Suprapubic skin (tissue), 4 donors: ENCODE measurements around the gene CTNND2. TPM values are rescaled to one million over a fixed set of nuclear protein-coding genes. Genes with fewer than 3 reads are reported as not detected.

Experiments
- DNase-seq, 2 donors: peaks; one replicate each; pipeline ENCODE4 v3.0.0-alpha.2; 2019; ENCODE audit warnings: low spot score in 2 of 2
- H3K27ac ChIP-seq: fragments of 200-600 bp; sonication (generic); one replicate; pipeline ENCODE4 v1.5.1; 2019
- H3K27me3 ChIP-seq: fragments of 200-600 bp; sonication (generic); one replicate; pipeline ENCODE4 v1.5.1; 2019
- H3K36me3 ChIP-seq: fragments of 200-600 bp; sonication (generic); one replicate; pipeline ENCODE4 v1.5.1; 2019
- H3K4me1 ChIP-seq: fragments of 200-600 bp; sonication (generic); one replicate; pipeline ENCODE4 v1.5.1; 2019
- H3K4me3 ChIP-seq: fragments of 200-600 bp; sonication (generic); one replicate; pipeline ENCODE4 v1.5.1; 2019; ENCODE audit warnings: mild to moderate bottlenecking
- H3K9me3 ChIP-seq: fragments of 200-600 bp; sonication (generic); one replicate; pipeline ENCODE4 v1.5.1; 2019
- EP300 ChIP-seq: sonication (generic); formaldehyde crosslinking; IDR thresholded peaks from one replicate; pipeline ENCODE4 v1.6.1; 2017; ENCODE audit warnings: antibody characterized with exemption
- POLR2A ChIP-seq, 2 donors: fragments of 450-650 bp; IDR thresholded peaks; one replicate each; pipeline ENCODE4 v1.6.1; 2017; ENCODE audit warnings: antibody characterized with exemption in 2 of 2, mild to moderate bottlenecking in 2 of 2, moderate library complexity in 2 of 2
- POLR2AphosphoS5 ChIP-seq, 3 donors: sonication (generic); formaldehyde crosslinking; IDR thresholded peaks; one replicate each; pipeline ENCODE4 v1.6.1; 2017; ENCODE audit warnings: antibody characterized with exemption in 3 of 3
- WGBS: methylation state at CpG from one replicate; pipeline ENCODE4 v1.1.5; 2018; 5-methylcytosine and 5-hydroxymethylcytosine counted together
- total RNA-seq, 4 donors: library from RNA; depleted of rRNA; stranded (reverse); fragments of >200 nt; gene quantifications; one replicate each; pipeline ENCODE4 v1.1.0, GENCODE V29; 2016
- TF ChIP-seq, protein P1 (sequence below), 2 donors: fragments of 200-600 bp in 1 of 2; fragments of 450-650 bp in 1 of 2; sonication (generic) in 1 of 2; IDR thresholded peaks; one replicate each; pipeline ENCODE4 v1.5.1; 2016 to 2019; ENCODE audit warnings: antibody characterized with exemption in 2 of 2, mild to moderate bottlenecking in 1 of 2, moderate library complexity in 1 of 2

Gene CTNND2
- total RNA-seq, 4 donors from 2014 or later, result 0.40 to 3.8 (median 2.2) TPM

DNA sequence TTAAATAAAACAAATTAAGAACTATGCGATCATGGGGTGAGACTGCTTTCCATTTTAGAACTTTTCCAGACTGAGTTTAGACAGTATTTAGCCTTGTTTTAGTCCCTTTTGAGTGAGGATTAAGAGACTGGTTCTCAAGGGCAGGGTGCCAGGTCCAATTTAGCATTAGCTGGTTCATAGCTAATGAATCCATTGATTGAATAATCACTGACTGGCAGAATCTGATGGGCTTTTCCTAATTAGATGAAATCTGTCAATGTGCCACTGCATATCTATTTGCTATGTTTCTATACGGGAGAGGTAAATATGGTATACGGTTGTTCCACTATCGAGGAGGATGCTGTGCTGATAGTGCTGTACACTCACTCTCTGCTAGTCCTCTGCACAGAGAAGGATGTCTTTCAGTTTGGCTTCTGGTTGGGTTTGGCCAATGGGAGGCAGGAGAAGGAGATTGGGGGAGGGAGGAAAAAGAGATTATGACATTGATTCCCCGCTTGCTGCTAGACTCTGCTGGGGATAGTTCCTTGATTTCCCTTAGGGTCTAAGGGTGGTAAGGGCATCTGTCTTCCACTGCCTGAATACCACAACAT is 496.6 kb downstream of the CTNND2 start:
- Histone ChIP-seq H3K27ac (no peak overlapping the region), H3K4me3 (no peak overlapping the region), H3K4me1 (no peaks in the 10 kb centered on the region), H3K36me3 (no peaks in the 10 kb centered on the region), H3K9me3 (no peaks in the 10 kb centered on the region), H3K27me3 (no peaks in the 10 kb centered on the region)
- WGBS, result 85% methylated on average over 5 of the region's 5 CpGs
- no peak for TF ChIP-seq POLR2A (IDR thresholded peaks at IDR 0.05)
- no peak for TF ChIP-seq EP300
- no peak for TF ChIP-seq POLR2AphosphoS5 (IDR thresholded peaks at IDR 0.05)
- TF ChIP-seq, protein P1, sequence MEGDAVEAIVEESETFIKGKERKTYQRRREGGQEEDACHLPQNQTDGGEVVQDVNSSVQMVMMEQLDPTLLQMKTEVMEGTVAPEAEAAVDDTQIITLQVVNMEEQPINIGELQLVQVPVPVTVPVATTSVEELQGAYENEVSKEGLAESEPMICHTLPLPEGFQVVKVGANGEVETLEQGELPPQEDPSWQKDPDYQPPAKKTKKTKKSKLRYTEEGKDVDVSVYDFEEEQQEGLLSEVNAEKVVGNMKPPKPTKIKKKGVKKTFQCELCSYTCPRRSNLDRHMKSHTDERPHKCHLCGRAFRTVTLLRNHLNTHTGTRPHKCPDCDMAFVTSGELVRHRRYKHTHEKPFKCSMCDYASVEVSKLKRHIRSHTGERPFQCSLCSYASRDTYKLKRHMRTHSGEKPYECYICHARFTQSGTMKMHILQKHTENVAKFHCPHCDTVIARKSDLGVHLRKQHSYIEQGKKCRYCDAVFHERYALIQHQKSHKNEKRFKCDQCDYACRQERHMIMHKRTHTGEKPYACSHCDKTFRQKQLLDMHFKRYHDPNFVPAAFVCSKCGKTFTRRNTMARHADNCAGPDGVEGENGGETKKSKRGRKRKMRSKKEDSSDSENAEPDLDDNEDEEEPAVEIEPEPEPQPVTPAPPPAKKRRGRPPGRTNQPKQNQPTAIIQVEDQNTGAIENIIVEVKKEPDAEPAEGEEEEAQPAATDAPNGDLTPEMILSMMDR (IDR thresholded peaks at IDR 0.05), result no peak
- no peak for DNase-seq

- Histone ChIP-seq H3K27me3 (no peaks in the 10 kb centered on the region), H3K4me1 (no peaks in the 10 kb centered on the region), H3K36me3 (no peaks in the 10 kb centered on the region), H3K27ac (no peak overlapping the region), H3K9me3 (no peaks in the 10 kb centered on the region), H3K4me3 (no peak overlapping the region)
- no peak for TF ChIP-seq POLR2AphosphoS5 (IDR thresholded peaks at IDR 0.05)
- WGBS, result 88% methylated on average over 2 of the region's 2 CpGs
- no peak for DNase-seq
Measured at GRCh38 chr5:11400316-11400715, 503.9 kb downstream of the CTNND2 start.

- H3K4me3 ChIP-seq, result no peak overlapping the region
- H3K27ac ChIP-seq, result no peak overlapping the region
- WGBS, result 83% methylated on average over 3 of the region's 3 CpGs
- no peaks in the 10 kb centered on the region for H3K36me3 ChIP-seq
- H3K4me1 ChIP-seq, result no peaks in the 10 kb centered on the region
- DNase-seq, result no peak
- no peaks in the 10 kb centered on the region for H3K9me3 ChIP-seq
- TF ChIP-seq, protein P1 (IDR thresholded peaks at IDR 0.05), result no peak
- TF ChIP-seq POLR2AphosphoS5 (IDR thresholded peaks at IDR 0.05) (no peak), POLR2A (IDR thresholded peaks at IDR 0.05) (no peak), EP300 (no peak)
- no peaks in the 10 kb centered on the region for H3K27me3 ChIP-seq
Measured at GRCh38 chr5:11398728-11399127, 505.5 kb downstream of the CTNND2 start.

- WGBS, result 84% methylated on average over 8 of the region's 8 CpGs
- H3K9me3 ChIP-seq, result no peaks in the 10 kb centered on the region
- no peaks in the 10 kb centered on the region for H3K36me3 ChIP-seq
- no peak for DNase-seq
- no peak overlapping the region for H3K4me3 ChIP-seq
- TF ChIP-seq, protein P1 (IDR thresholded peaks at IDR 0.05), result no peak
- no peak for TF ChIP-seq POLR2A (IDR thresholded peaks at IDR 0.05)
- no peak for TF ChIP-seq EP300
- TF ChIP-seq POLR2AphosphoS5 (IDR thresholded peaks at IDR 0.05), result no peak
- H3K4me1 ChIP-seq, result no peaks in the 10 kb centered on the region
- H3K27ac ChIP-seq, result no peak overlapping the region
- H3K27me3 ChIP-seq, result no peaks in the 10 kb centered on the region
Measured at GRCh38 chr5:11397549-11397948, 506.7 kb downstream of the CTNND2 start.

DNA sequence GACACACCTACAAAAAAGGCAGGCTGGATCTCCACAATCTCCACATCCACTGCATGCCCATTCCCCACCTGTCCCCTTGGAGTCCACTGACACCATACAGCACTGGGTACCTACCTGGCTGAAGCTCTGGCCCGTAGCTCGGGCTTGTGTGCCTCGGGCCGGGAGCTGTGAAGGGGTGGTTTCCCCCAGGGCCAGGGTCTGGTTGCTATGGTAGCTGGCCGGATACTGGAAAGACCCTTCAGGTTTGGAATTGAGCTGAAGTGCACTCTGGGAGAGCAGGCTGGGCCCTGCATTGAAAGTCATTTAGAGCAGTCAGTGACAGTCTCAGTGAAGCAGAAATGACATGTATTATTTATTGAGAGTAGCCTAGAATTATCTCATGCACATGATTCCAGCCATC is 507.3 kb downstream of the CTNND2 start:
- Histone ChIP-seq H3K9me3 (no peaks in the 10 kb centered on the region), H3K27ac (no peak overlapping the region), H3K36me3 (no peaks in the 10 kb centered on the region), H3K4me1 (no peaks in the 10 kb centered on the region), H3K4me3 (no peak overlapping the region), H3K27me3 (no peaks in the 10 kb centered on the region)
- 82% methylated on average over 5 of the region's 5 CpGs for WGBS
- TF ChIP-seq, protein P1 (IDR thresholded peaks at IDR 0.05), result no peak
- no peak for TF ChIP-seq POLR2A (IDR thresholded peaks at IDR 0.05)
- DNase-seq, result no peak

DNA sequence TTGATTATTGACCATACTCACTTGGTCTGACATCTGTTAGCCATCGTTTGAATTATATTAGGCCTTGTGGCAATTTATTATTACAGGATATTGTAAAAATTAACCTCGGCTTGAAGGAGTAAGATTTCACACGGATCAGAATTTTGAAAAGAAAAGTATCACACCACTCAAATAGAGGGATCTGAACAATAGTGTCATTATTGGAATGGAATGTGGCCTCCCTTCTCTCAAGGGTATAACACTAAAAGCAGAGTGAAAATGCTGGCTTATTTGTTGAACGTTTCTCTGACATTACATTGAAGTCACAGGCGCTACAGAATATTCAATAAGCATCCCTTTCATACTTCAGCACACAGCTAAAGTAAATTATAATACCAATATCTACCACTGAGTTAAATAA is 509.3 kb downstream of the CTNND2 start:
- Histone ChIP-seq H3K36me3 (no peaks in the 10 kb centered on the region), H3K27ac (no peak overlapping the region), H3K4me3 (no peak overlapping the region), H3K27me3 (no peaks in the 10 kb centered on the region), H3K9me3 (no peaks in the 10 kb centered on the region), H3K4me1 (no peaks in the 10 kb centered on the region)
- WGBS, result 68% methylated on average over 5 of the region's 5 CpGs
- no peak for TF ChIP-seq POLR2AphosphoS5 (IDR thresholded peaks at IDR 0.05)
- TF ChIP-seq, protein P1 (IDR thresholded peaks at IDR 0.05), result no peak
- no peak for TF ChIP-seq POLR2A (IDR thresholded peaks at IDR 0.05)
- TF ChIP-seq EP300, result no peak
- DNase-seq, result no peak
